Breast epithelium (tissue), 4 donors: ENCODE data around the gene EBF3. TPM values are rescaled to one million over a fixed set of nuclear protein-coding genes. Genes with fewer than 3 reads are reported as not detected.

Experiments used
- DNase-seq, 2 donors: peaks; one replicate each; pipeline ENCODE4 v3.0.0-alpha.2; 2019; ENCODE audit warnings: low spot score in 2 of 2
- H3K27ac ChIP-seq, 2 donors: fragments of 200-600 bp; sonication (generic) in 1 of 2; one replicate each; pipeline ENCODE4 v1.5.1; 2016 to 2019; ENCODE audit warnings: mild to moderate bottlenecking in 1 of 2
- H3K27me3 ChIP-seq, 2 donors: fragments of 200-600 bp; sonication (generic) in 1 of 2; one replicate each; pipeline versions ENCODE4 v1.5.1 to v1.6.0; 2017 to 2019; ENCODE audit warnings: control low read depth in 1 of 2, mild to moderate bottlenecking in 1 of 2
- H3K36me3 ChIP-seq: fragments of 200-600 bp; one replicate; pipeline ENCODE4 v1.5.1; 2019
- H3K4me1 ChIP-seq, 2 donors: fragments of 200-600 bp; sonication (generic); one replicate each; pipeline ENCODE4 v1.5.1; 2016 to 2019; ENCODE audit warnings: control low read depth in 1 of 2
- H3K4me3 ChIP-seq, 3 donors: fragments of 200-600 bp; sonication (generic); 1 replicate in 2 of 3; 2 replicates in 1 of 3; pipeline ENCODE4 v1.5.1; 2016 to 2019; ENCODE audit warnings: mild to moderate bottlenecking in 3 of 3, moderate library complexity in 2 of 3
- H3K9me3 ChIP-seq, 2 donors: fragments of 200-600 bp; sonication (generic) in 1 of 2; one replicate each; pipeline ENCODE4 v1.5.1; 2016 to 2019; ENCODE audit warnings: control low read depth in 1 of 2
- CTCF ChIP-seq, 3 donors: fragments of 450-650 bp; IDR thresholded peaks; one replicate each; pipeline ENCODE4 v1.5.1; 2016 to 2017; ENCODE audit warnings: antibody characterized with exemption in 3 of 3, mild to moderate bottlenecking in 3 of 3, moderate library complexity in 3 of 3
- POLR2A ChIP-seq: fragments of 450-650 bp; IDR thresholded peaks from one replicate; pipeline ENCODE4 v1.6.1; 2016; ENCODE audit warnings: antibody characterized with exemption, mild to moderate bottlenecking, moderate library complexity
- POLR2AphosphoS5 ChIP-seq, 3 donors: sonication (generic); formaldehyde crosslinking; IDR thresholded peaks; one replicate each; pipeline ENCODE4 v1.6.1; 2017; ENCODE audit warnings: antibody characterized with exemption in 3 of 3
- intact Hi-C: fragments of 100-400 bp; cut with DNase I; formaldehyde crosslinking; loops from one replicate; pipeline ENCODE4 v1.15.1; 2023; ENCODE audit warnings: low total_unique reads
- total RNA-seq, 3 donors: library from RNA; depleted of rRNA; stranded (reverse); fragments of >200 nt; gene quantifications; one replicate each; pipeline ENCODE4 v1.1.0, GENCODE V29; 2016

Gene EBF3
- total RNA-seq, 3 donors from 2014 or later = 4.2 to 28.0 (median 6.6) TPM

DNA sequence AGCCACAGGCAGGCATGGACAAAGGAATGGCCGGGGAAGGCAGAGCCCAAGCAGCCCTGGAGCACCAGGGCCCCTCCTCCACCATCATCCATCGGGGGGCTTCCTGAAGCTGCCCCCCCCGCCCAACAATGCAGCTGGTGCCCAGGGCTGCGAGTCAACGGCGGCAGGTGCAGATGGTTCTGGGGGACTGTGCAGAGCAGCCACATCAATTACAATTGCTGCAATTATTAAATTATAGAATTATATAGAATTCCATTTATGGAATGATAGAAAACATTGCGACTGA lies 28.3 kb downstream of the EBF3 start:
- Histone ChIP-seq H3K27ac (no peak overlapping the region), H3K4me3 (no peak overlapping the region), H3K4me1 (no peaks in the 10 kb centered on the region), H3K27me3 (no peaks in the 10 kb centered on the region), H3K36me3 (no peaks in the 10 kb centered on the region), H3K9me3 (no peaks in the 10 kb centered on the region)
- DNase-seq = no peak
- TF ChIP-seq POLR2A (no peak), CTCF (IDR thresholded peaks at IDR 0.05) (no peak), POLR2AphosphoS5 (IDR thresholded peaks at IDR 0.05) (no peak)
- intact Hi-C loops = no loop called here

GRCh38 chr10:129935102-129935866 lies 28.8 kb downstream of the EBF3 start:
- no peak overlapping the region for H3K4me3 ChIP-seq
- no peak for TF ChIP-seq CTCF (IDR thresholded peaks at IDR 0.05)
- TF ChIP-seq POLR2A = no peak
- TF ChIP-seq POLR2AphosphoS5 (IDR thresholded peaks at IDR 0.05) = no peak
- no peak overlapping the region for H3K27ac ChIP-seq
- no peaks in the 10 kb centered on the region for H3K4me1 ChIP-seq
- H3K27me3 ChIP-seq = no peaks in the 10 kb centered on the region
- no peaks in the 10 kb centered on the region for H3K9me3 ChIP-seq
- H3K36me3 ChIP-seq = no peaks in the 10 kb centered on the region
- intact Hi-C loops = no loop called here
- DNase-seq = peak in 1 of 2 donors; percentile 33

DNA sequence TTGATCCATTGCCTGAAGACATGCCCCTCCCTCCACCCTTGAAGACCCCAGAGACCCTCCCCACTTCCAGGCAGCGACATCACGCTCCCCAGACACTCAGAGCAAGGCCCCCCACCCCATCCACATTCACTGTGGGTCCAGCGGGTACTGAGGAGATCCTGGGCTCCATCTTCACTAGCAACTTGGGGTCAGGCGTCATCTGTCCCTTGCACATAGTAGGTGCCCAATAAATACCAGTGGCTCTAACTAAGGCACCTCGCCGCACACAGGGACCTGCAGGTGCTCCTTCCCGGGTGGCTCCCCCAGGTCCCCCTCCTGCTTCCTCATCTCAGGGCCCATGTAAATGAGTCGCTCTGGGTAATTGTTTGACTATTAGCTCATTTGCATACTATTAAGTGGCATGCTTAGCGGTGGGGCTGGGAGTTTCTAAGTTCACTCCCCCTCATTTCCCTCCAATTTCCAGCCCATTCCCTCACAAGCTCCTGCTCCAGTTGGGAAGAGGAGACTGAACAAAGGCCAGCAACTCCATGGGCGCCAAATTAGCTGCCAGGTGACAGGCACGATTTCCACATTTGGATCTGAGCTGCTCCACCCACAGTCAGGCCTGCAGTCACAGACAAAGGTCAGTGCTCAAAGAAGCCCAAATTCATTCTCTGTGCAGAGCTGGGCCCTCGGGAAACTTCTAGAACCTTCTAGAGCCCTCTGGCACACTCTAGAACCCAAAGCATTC lies 29.7 kb downstream of the EBF3 start:
- no peaks in the 10 kb centered on the region for H3K27me3 ChIP-seq
- DNase-seq = peak in 1 of 2 donors; percentile 15
- no peak for TF ChIP-seq POLR2AphosphoS5 (IDR thresholded peaks at IDR 0.05)
- TF ChIP-seq POLR2A = no peak
- no peak for TF ChIP-seq CTCF (IDR thresholded peaks at IDR 0.05)
- H3K9me3 ChIP-seq = no peaks in the 10 kb centered on the region
- intact Hi-C loops = loop anchor here (5.0 kb wide), 1 partner anchor 1862 kb away; no protein-coding TSS in a partner anchor
- no peaks in the 10 kb centered on the region for H3K4me1 ChIP-seq
- H3K36me3 ChIP-seq = no peaks in the 10 kb centered on the region
- H3K27ac ChIP-seq = no peak overlapping the region
- no peak overlapping the region for H3K4me3 ChIP-seq

- no peak overlapping the region for H3K27ac ChIP-seq
- intact Hi-C loops = loop anchor here (5.0 kb wide), 1 partner anchor 1861 kb away; no protein-coding TSS in a partner anchor
- no peaks in the 10 kb centered on the region for H3K4me1 ChIP-seq
- no peaks in the 10 kb centered on the region for H3K9me3 ChIP-seq
- no peaks in the 10 kb centered on the region for H3K27me3 ChIP-seq
- DNase-seq = peak in 1 of 2 donors; percentile 14
- H3K4me3 ChIP-seq = no peak overlapping the region
- no peaks in the 10 kb centered on the region for H3K36me3 ChIP-seq
- TF ChIP-seq CTCF (IDR thresholded peaks at IDR 0.05) = no peak
These were observed 30.5 kb downstream of the EBF3 start for GRCh38 chr10:129933456-129934092.
